GM21576 (cell line): Measurements from ENCODE around the gene SSC5D.

ENCODE experiments used
- ATAC-seq: cut with Tn5 transposase; IDR thresholded peaks from one replicate; pipeline ENCODE4 v1.9.1; 2021; ENCODE audit warnings: mild to moderate bottlenecking, moderate library complexity; ENCODE audit not compliant: unreplicated experiment

Gene SSC5D

DNA sequence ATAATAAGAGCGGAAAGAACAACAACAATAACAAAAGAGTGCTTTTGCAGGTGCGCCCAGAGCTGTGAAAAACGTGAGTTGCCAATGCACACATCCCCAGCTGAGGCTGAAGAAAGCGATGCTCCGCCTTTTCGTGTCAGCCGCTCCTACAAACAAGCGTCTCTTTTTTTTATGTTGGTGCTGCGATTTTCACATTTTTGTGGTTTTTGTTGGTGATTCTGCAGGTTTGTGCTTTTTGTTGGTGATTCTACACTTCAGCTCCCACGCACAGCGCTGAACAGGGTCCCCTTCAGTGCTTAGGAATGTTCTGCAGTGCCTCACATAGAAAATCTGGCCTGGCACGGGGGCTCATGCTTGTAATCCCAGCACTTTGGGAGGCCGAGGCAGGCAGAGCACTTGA lies 64.4 kb downstream of the SSC5D start:
- no peak for ATAC-seq

GRCh38 chr19:55553217-55554182 lies 65.3 kb downstream of the SSC5D start:
- no peak for ATAC-seq

DNA sequence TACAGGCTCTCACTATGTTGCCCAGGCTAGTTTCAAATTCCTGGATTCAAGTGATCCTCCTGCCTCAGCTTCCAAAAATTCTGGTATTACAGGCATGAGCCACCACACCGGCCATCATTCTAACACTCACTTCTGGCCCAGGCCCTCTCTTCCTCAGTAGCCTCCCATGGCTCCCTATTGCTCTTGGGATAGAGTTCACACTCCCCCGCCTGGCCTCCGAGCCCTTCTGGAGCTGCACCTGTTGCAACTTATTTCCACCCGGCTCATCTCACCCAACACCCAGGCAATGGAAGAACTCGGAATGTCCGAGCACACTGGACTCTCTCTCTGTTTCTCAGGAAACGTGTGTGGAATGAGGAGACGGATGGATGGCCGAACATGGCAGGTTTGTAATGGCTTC lies 66.1 kb downstream of the SSC5D start:
- no peak for ATAC-seq

- ATAC-seq = no peak
These were observed 66.5 kb downstream of the SSC5D start for GRCh38 chr19:55554741-55555152.

DNA sequence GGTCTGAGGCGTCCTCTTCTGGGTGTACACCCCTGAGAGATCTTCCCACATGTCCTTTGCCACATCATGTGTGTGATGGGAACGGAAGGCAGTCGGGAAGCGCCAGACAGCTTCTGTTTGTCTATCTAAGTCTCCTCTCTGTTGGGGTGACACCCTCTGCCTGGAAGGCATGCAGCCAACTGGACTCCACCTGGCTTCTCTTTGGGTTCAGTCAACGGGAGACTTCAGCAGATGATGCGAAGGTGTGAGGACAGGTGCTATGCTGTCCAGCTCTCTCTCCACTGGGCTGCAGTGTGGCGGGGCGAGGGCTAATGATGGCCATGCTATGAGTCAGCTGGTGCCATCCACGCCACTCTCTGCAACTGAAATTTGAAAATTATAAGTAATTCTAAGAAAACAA lies 71.4 kb downstream of the SSC5D start:
- ATAC-seq = no peak

DNA sequence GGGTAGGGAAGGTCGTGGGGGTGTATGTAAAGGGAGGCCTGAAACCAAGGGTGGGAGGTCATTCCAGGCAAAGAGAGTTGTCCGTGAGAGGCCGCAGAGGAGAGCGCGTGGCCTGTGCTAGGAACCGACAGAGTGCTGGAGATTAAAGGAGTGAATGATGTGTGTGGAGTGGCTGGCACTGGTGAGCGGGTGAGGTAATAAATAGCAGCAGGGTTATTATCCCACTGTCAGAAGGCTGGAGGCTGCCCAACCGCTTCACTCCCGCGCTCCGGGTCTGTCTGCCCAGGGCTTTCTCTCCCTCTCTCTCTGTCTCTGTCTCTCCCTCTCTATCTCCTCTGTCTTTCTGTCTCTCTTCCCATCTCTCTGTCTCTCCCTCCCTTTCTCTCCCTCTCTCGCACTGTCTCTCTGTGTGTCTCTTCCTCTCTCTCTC lies 75.0 kb downstream of the SSC5D start:
- no peak for ATAC-seq

- no peak for ATAC-seq
These were observed 78.6 kb downstream of the SSC5D start for GRCh38 chr19:55566823-55567222.

- ATAC-seq = no peak
These were observed 79.6 kb downstream of the SSC5D start for GRCh38 chr19:55567708-55568328.
